Fibroblast of mammary gland (primary cell): ENCODE results near the gene BNIP5.

Source experiments
- DNase-seq: peaks from one replicate; pipeline ENCODE4 v3.0.0-alpha.2; 2010; ENCODE audit warnings: low read depth
- H3K4me3 ChIP-seq: 2 replicates; pipeline ENCODE4 v1.5.1; 2011; ENCODE audit warnings: low read depth, mild to moderate bottlenecking, low read length, moderate library complexity; ENCODE audit not compliant: control insufficient read depth
- CTCF ChIP-seq: conservative IDR thresholded peaks from 2 replicates; pipeline ENCODE4 v1.5.1; 2011; ENCODE audit warnings: low read depth, low read length, inconsistent platforms; ENCODE audit not compliant: control insufficient read depth, insufficient read depth

The BNIP5 gene

GRCh38 chr6:36317623-36318022, 19.1 kb downstream of the BNIP5 start:
- no peak for TF ChIP-seq CTCF
- DNase-seq, result no peak
- H3K4me3 ChIP-seq, result no peak overlapping the region

- no peak for TF ChIP-seq CTCF
- no peak overlapping the region for H3K4me3 ChIP-seq
- DNase-seq, result no peak
Observed at GRCh38 chr6:36315921-36316320, 20.8 kb downstream of the BNIP5 start.

GRCh38 chr6:36314221-36315014, 22.3 kb downstream of the BNIP5 start:
- H3K4me3 ChIP-seq, result no peak overlapping the region
- peak; percentile 12 for DNase-seq
- TF ChIP-seq CTCF, result no peak

- no peak overlapping the region for H3K4me3 ChIP-seq
- DNase-seq, result no peak
- TF ChIP-seq CTCF, result no peak
Observed at GRCh38 chr6:36313649-36313936, 23.1 kb downstream of the BNIP5 start.

GRCh38 chr6:36312854-36313648, 23.6 kb downstream of the BNIP5 start:
- no peak overlapping the region for H3K4me3 ChIP-seq
- no peak for DNase-seq
- TF ChIP-seq CTCF, result no peak

GRCh38 chr6:36309900-36310299, 26.8 kb downstream of the BNIP5 start:
- TF ChIP-seq CTCF, result no peak
- DNase-seq, result no peak
- H3K4me3 ChIP-seq, result no peak overlapping the region
